Smooth muscle cell (in vitro differentiated cells): ENCODE results near the gene PRDX3. TPM values are rescaled to one million over a fixed set of nuclear protein-coding genes. Genes with fewer than 3 reads are reported as not detected.
A peak's percentile ranks its signal among the peaks of the same experiment; 100 is the strongest.

ENCODE experiments used
- DNase-seq: peaks from one replicate; lab custom pipeline; 2025; ENCODE audit not compliant: unreplicated experiment; lab: John Stamatoyannopoulos, UW
- H2AFZ ChIP-seq: fragments of 200-600 bp; sonication (generic); 2 replicates; pipeline ENCODE4 v1.6.0; 2016; ENCODE audit warnings: antibody characterized with exemption, low read depth, mild to moderate bottlenecking
- H3F3A ChIP-seq: fragments of 200-600 bp; sonication (generic); 2 replicates; pipeline ENCODE4 v1.6.0; 2017; ENCODE audit warnings: antibody characterized with exemption, low read depth
- H3K27ac ChIP-seq: fragments of 200-600 bp; sonication (generic); 2 replicates; pipeline ENCODE4 v1.5.1; 2016; ENCODE audit warnings: low read depth, mild to moderate bottlenecking
- H3K27me3 ChIP-seq: fragments of 200-600 bp; sonication (generic); 2 replicates; pipeline ENCODE4 v1.6.1; 2016; ENCODE audit warnings: low read depth, mild to moderate bottlenecking
- H3K36me3 ChIP-seq: fragments of 200-600 bp; sonication (generic); 2 replicates; pipeline ENCODE4 v1.5.1; 2016; ENCODE audit warnings: low read depth
- H3K4me1 ChIP-seq: fragments of 200-600 bp; sonication (generic); 2 replicates; pipeline ENCODE4 v1.5.1; 2016; ENCODE audit warnings: low read depth
- H3K4me2 ChIP-seq: fragments of 200-600 bp; sonication (generic); 2 replicates; pipeline ENCODE4 v1.6.0; 2016; ENCODE audit warnings: mild to moderate bottlenecking
- H3K4me3 ChIP-seq: fragments of 200-600 bp; sonication (generic); 2 replicates; pipeline ENCODE4 v1.5.1; 2016; ENCODE audit warnings: mild to moderate bottlenecking
- H3K79me2 ChIP-seq: fragments of 200-600 bp; sonication (generic); 2 replicates; pipeline ENCODE4 v1.6.0; 2016; ENCODE audit warnings: low read depth, mild to moderate bottlenecking
- H3K9ac ChIP-seq: fragments of 200-600 bp; sonication (generic); 2 replicates; pipeline ENCODE4 v1.6.0; 2016; ENCODE audit warnings: low read depth
- H3K9me3 ChIP-seq: fragments of 200-600 bp; sonication (generic); replicated peaks from 2 replicates; pipeline ENCODE4 v1.5.1; 2016; ENCODE audit warnings: low read depth
- H4K20me1 ChIP-seq: fragments of 200-600 bp; sonication (generic); 2 replicates; pipeline ENCODE4 v1.6.0; 2016; ENCODE audit warnings: low read depth
- CTCF ChIP-seq: fragments of 200-600 bp; sonication (generic); IDR thresholded peaks from 2 replicates; pipeline ENCODE4 v1.5.1; 2017; ENCODE audit warnings: borderline replicate concordance, mild to moderate bottlenecking, antibody characterized with exemption; ENCODE audit not compliant: insufficient read depth, poor library complexity, severe bottlenecking
- WGBS: methylation state at CpG from one replicate; pipeline ENCODE4 v1.1.7; 2016; ENCODE audit warnings: low lambda C conversion rate; 5-methylcytosine and 5-hydroxymethylcytosine counted together
- polyA plus RNA-seq: library from polyadenylated mRNA; unstranded; fragments of >200 nt; fragmentation: Nextera tagmentation; extraction: Ambion mirVana; gene quantifications from 2 replicates; pipeline ENCODE4 v1.2.1, GENCODE V29; 2016
- total RNA-seq: library from RNA; depleted of rRNA; stranded (reverse); fragments of >200 nt; gene quantifications from 2 replicates; pipeline ENCODE4 v1.2.3, GENCODE V29; 2014

Gene PRDX3
- total and polyA plus RNA-seq, 2 experiments from 2014 or later: 123 to 156 TPM

- H2AFZ ChIP-seq: no peak overlapping the region
- H3K27ac ChIP-seq: no peak overlapping the region
- DNase-seq: no peak
- H4K20me1 ChIP-seq: no peaks in the 10 kb centered on the region
- no peak overlapping the region for H3K4me2 ChIP-seq
- H3K4me1 ChIP-seq: peaks cover 14% of the 10 kb centered on the region
- no peaks in the 10 kb centered on the region for H3K9me3 ChIP-seq
- no peak overlapping the region for H3K9ac ChIP-seq
- no peak overlapping the region for H3K4me3 ChIP-seq
- no peak for TF ChIP-seq CTCF
- peaks cover 10% of the 10 kb centered on the region for H3F3A ChIP-seq
- H3K36me3 ChIP-seq: no peaks in the 10 kb centered on the region
- no peaks in the 10 kb centered on the region for H3K79me2 ChIP-seq
- H3K27me3 ChIP-seq: no peaks in the 10 kb centered on the region
- 88% methylated on average over 1 of the region's 1 CpG for WGBS
These were observed 22.6 kb upstream of the PRDX3 start for GRCh38 chr10:119201233-119201632.

GRCh38 chr10:119199231-119199992 is 20.8 kb upstream of the PRDX3 start:
- Histone ChIP-seq H3K9me3 (no peaks in the 10 kb centered on the region), H4K20me1 (no peaks in the 10 kb centered on the region), H3K79me2 (no peaks in the 10 kb centered on the region), H3K27ac (no peak overlapping the region), H3K4me1 (peaks cover 10% of the 10 kb centered on the region), H3K4me3 (no peak overlapping the region), H3K27me3 (no peaks in the 10 kb centered on the region), H3K4me2 (peak overlapping the region; percentile 76), H2AFZ (peak overlapping the region; percentile 69), H3K36me3 (no peaks in the 10 kb centered on the region), H3K9ac (no peak overlapping the region), H3F3A (peaks cover 5% of the 10 kb centered on the region)
- WGBS: 60% methylated on average over 9 of the region's 9 CpGs
- no peak for DNase-seq
- TF ChIP-seq CTCF: peak; percentile 64

- Histone ChIP-seq H3K4me1 (peaks cover 10% of the 10 kb centered on the region), H3F3A (peaks cover 5% of the 10 kb centered on the region), H3K9me3 (no peaks in the 10 kb centered on the region), H3K79me2 (no peaks in the 10 kb centered on the region), H4K20me1 (no peaks in the 10 kb centered on the region), H3K9ac (no peak overlapping the region), H3K4me2 (no peak overlapping the region), H3K4me3 (no peak overlapping the region), H2AFZ (no peak overlapping the region), H3K27ac (peak overlapping the region; percentile 13), H3K27me3 (no peaks in the 10 kb centered on the region), H3K36me3 (no peaks in the 10 kb centered on the region)
- no peak for DNase-seq
- peak; percentile 33 for TF ChIP-seq CTCF
- WGBS: 56% methylated on average over 7 of the region's 7 CpGs
These were observed 19.8 kb upstream of the PRDX3 start for GRCh38 chr10:119198438-119198837.

GRCh38 chr10:119197921-119198320 is 19.3 kb upstream of the PRDX3 start:
- no peak overlapping the region for H3K4me2 ChIP-seq
- no peak for DNase-seq
- no peaks in the 10 kb centered on the region for H4K20me1 ChIP-seq
- H3K4me3 ChIP-seq: no peak overlapping the region
- no peaks in the 10 kb centered on the region for H3K9me3 ChIP-seq
- H2AFZ ChIP-seq: no peak overlapping the region
- no peaks in the 10 kb centered on the region for H3K79me2 ChIP-seq
- peaks cover 5% of the 10 kb centered on the region for H3K4me1 ChIP-seq
- H3K27ac ChIP-seq: peak overlapping the region; percentile 13
- peaks cover 5% of the 10 kb centered on the region for H3F3A ChIP-seq
- H3K36me3 ChIP-seq: no peaks in the 10 kb centered on the region
- no peaks in the 10 kb centered on the region for H3K27me3 ChIP-seq
- 30% methylated on average over 4 of the region's 4 CpGs for WGBS
- no peak for TF ChIP-seq CTCF
- no peak overlapping the region for H3K9ac ChIP-seq
